Breast epithelium (tissue), 4 donors: ENCODE results near the gene ADA. TPM values are rescaled to one million over a fixed set of nuclear protein-coding genes. Genes with fewer than 3 reads are reported as not detected.

ENCODE experiments used
- DNase-seq, 2 donors: peaks; one replicate each; pipeline ENCODE4 v3.0.0-alpha.2; 2019; ENCODE audit warnings: low spot score in 2 of 2
- H3K27ac ChIP-seq, 2 donors: fragments of 200-600 bp; sonication (generic) in 1 of 2; one replicate each; pipeline ENCODE4 v1.5.1; 2016 to 2019; ENCODE audit warnings: mild to moderate bottlenecking in 1 of 2
- H3K27me3 ChIP-seq, 2 donors: fragments of 200-600 bp; sonication (generic) in 1 of 2; one replicate each; pipeline versions ENCODE4 v1.5.1 to v1.6.0; 2017 to 2019; ENCODE audit warnings: control low read depth in 1 of 2, mild to moderate bottlenecking in 1 of 2
- H3K36me3 ChIP-seq: fragments of 200-600 bp; one replicate; pipeline ENCODE4 v1.5.1; 2019
- H3K4me1 ChIP-seq, 2 donors: fragments of 200-600 bp; sonication (generic); one replicate each; pipeline ENCODE4 v1.5.1; 2016 to 2019; ENCODE audit warnings: control low read depth in 1 of 2
- H3K4me3 ChIP-seq, 3 donors: fragments of 200-600 bp; sonication (generic); 1 replicate in 2 of 3; 2 replicates in 1 of 3; pipeline ENCODE4 v1.5.1; 2016 to 2019; ENCODE audit warnings: mild to moderate bottlenecking in 3 of 3, moderate library complexity in 2 of 3
- H3K9me3 ChIP-seq, 2 donors: fragments of 200-600 bp; sonication (generic) in 1 of 2; one replicate each; pipeline ENCODE4 v1.5.1; 2016 to 2019; ENCODE audit warnings: control low read depth in 1 of 2
- CTCF ChIP-seq, 3 donors: fragments of 450-650 bp; IDR thresholded peaks; one replicate each; pipeline ENCODE4 v1.5.1; 2016 to 2017; ENCODE audit warnings: antibody characterized with exemption in 3 of 3, mild to moderate bottlenecking in 3 of 3, moderate library complexity in 3 of 3
- POLR2A ChIP-seq: fragments of 450-650 bp; IDR thresholded peaks from one replicate; pipeline ENCODE4 v1.6.1; 2016; ENCODE audit warnings: antibody characterized with exemption, mild to moderate bottlenecking, moderate library complexity
- POLR2AphosphoS5 ChIP-seq, 3 donors: sonication (generic); formaldehyde crosslinking; IDR thresholded peaks; one replicate each; pipeline ENCODE4 v1.6.1; 2017; ENCODE audit warnings: antibody characterized with exemption in 3 of 3
- intact Hi-C: fragments of 100-400 bp; cut with DNase I; formaldehyde crosslinking; loops from one replicate; pipeline ENCODE4 v1.15.1; 2023; ENCODE audit warnings: low total_unique reads
- total RNA-seq, 3 donors: library from RNA; depleted of rRNA; stranded (reverse); fragments of >200 nt; gene quantifications; one replicate each; pipeline ENCODE4 v1.1.0, GENCODE V29; 2016

Gene ADA
- total RNA-seq, 3 donors from 2014 or later = 5.7 to 46.2 (median 11.5) TPM

GRCh38 chr20:44627364-44628010 is 24.0 kb downstream of the ADA start:
- H3K27ac ChIP-seq = no peak overlapping the region
- H3K4me3 ChIP-seq = no peak overlapping the region
- H3K36me3 ChIP-seq = no peaks in the 10 kb centered on the region
- no peaks in the 10 kb centered on the region for H3K4me1 ChIP-seq
- intact Hi-C loops = no loop called here
- no peaks in the 10 kb centered on the region for H3K27me3 ChIP-seq
- no peak for DNase-seq
- TF ChIP-seq POLR2A = no peak
- no peak for TF ChIP-seq CTCF (IDR thresholded peaks at IDR 0.05)
- H3K9me3 ChIP-seq = peaks cover 0 to 4% of the 10 kb centered on the region in 2 donors

- Histone ChIP-seq H3K4me1 (no peaks in the 10 kb centered on the region), H3K9me3 (peaks cover 0 to 4% of the 10 kb centered on the region in 2 donors), H3K4me3 (no peak overlapping the region), H3K27me3 (no peaks in the 10 kb centered on the region), H3K36me3 (no peaks in the 10 kb centered on the region), H3K27ac (no peak overlapping the region)
- DNase-seq = no peak
- TF ChIP-seq POLR2A (no peak), POLR2AphosphoS5 (IDR thresholded peaks at IDR 0.05) (no peak), CTCF (IDR thresholded peaks at IDR 0.05) (no peak)
- intact Hi-C loops = no loop called here
Measured at GRCh38 chr20:44626278-44626677, 25.2 kb downstream of the ADA start.

- H3K4me1 ChIP-seq = no peaks in the 10 kb centered on the region
Measured at GRCh38 chr20:44625361-44625760, 26.1 kb downstream of the ADA start.

GRCh38 chr20:44624743-44625271 is 26.7 kb downstream of the ADA start:
- intact Hi-C loops = no loop called here
- no peak overlapping the region for H3K4me3 ChIP-seq
- TF ChIP-seq CTCF (IDR thresholded peaks at IDR 0.05) (no peak), POLR2A (no peak), POLR2AphosphoS5 (IDR thresholded peaks at IDR 0.05) (no peak)
- no peaks in the 10 kb centered on the region for H3K4me1 ChIP-seq
- no peak for DNase-seq
- H3K27me3 ChIP-seq = no peaks in the 10 kb centered on the region
- H3K9me3 ChIP-seq = peaks cover 0 to 4% of the 10 kb centered on the region in 2 donors
- H3K27ac ChIP-seq = no peak overlapping the region
- no peaks in the 10 kb centered on the region for H3K36me3 ChIP-seq

More at GRCh38 chr20:44625361-44625760, 26.1 kb downstream of the ADA start:
- no peaks in the 10 kb centered on the region for H3K36me3 ChIP-seq
- peaks cover 0 to 4% of the 10 kb centered on the region in 2 donors for H3K9me3 ChIP-seq
- no peak overlapping the region for H3K4me3 ChIP-seq
- intact Hi-C loops = no loop called here
- H3K27me3 ChIP-seq = no peaks in the 10 kb centered on the region
- no peak for TF ChIP-seq POLR2AphosphoS5 (IDR thresholded peaks at IDR 0.05)
- no peak for TF ChIP-seq POLR2A
- no peak for TF ChIP-seq CTCF (IDR thresholded peaks at IDR 0.05)
- DNase-seq = no peak
- no peak overlapping the region for H3K27ac ChIP-seq

- H3K4me1 ChIP-seq = no peaks in the 10 kb centered on the region
- no peak for TF ChIP-seq POLR2A
- H3K27me3 ChIP-seq = no peaks in the 10 kb centered on the region
- H3K27ac ChIP-seq = no peak overlapping the region
- H3K36me3 ChIP-seq = no peaks in the 10 kb centered on the region
- DNase-seq = no peak
- intact Hi-C loops = no loop called here
- no peak overlapping the region for H3K4me3 ChIP-seq
- peaks cover 0 to 4% of the 10 kb centered on the region in 2 donors for H3K9me3 ChIP-seq
Measured at GRCh38 chr20:44624152-44624551, 27.3 kb downstream of the ADA start.
